Measurements from ENCODE around the gene ZNHIT2.
A peak's percentile ranks its signal among the peaks of the same experiment; 100 is the strongest.
"Not testable (repeated sequence)": the region's sequence is repeated elsewhere in the genome, so short reads cannot be mapped to it uniquely, and the experiment has no call there.

The ZNHIT2 gene

DNA sequence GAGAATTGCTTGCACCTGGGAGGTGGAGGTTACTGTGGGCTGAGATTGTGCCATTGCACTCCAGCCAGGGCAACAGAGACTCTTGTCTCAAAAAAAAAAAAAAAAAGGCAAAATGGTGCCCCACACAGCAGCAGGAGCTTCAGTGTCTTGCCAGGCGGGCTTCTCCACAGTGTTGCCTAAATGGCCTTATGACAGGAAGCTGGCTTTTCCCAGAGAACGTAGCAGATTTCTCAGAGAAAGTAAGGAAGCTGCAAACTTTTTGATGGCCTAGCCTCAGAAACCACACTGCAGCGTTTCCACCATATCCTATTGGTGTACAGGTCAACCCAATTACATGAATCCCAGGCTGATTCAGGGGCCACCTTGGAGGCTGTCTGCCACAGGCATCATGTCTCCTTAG is 39.8 kb upstream of the ZNHIT2 start:
- no peak overlapping the region for H3K4me3 ChIP-seq
- TF ChIP-seq, protein P1, sequence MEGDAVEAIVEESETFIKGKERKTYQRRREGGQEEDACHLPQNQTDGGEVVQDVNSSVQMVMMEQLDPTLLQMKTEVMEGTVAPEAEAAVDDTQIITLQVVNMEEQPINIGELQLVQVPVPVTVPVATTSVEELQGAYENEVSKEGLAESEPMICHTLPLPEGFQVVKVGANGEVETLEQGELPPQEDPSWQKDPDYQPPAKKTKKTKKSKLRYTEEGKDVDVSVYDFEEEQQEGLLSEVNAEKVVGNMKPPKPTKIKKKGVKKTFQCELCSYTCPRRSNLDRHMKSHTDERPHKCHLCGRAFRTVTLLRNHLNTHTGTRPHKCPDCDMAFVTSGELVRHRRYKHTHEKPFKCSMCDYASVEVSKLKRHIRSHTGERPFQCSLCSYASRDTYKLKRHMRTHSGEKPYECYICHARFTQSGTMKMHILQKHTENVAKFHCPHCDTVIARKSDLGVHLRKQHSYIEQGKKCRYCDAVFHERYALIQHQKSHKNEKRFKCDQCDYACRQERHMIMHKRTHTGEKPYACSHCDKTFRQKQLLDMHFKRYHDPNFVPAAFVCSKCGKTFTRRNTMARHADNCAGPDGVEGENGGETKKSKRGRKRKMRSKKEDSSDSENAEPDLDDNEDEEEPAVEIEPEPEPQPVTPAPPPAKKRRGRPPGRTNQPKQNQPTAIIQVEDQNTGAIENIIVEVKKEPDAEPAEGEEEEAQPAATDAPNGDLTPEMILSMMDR (IDR thresholded peaks at IDR 0.05): no peak
- DNase-seq (ENCODE audit: low spot score): no peak
- no peak overlapping the region for H3K27ac ChIP-seq

DNA sequence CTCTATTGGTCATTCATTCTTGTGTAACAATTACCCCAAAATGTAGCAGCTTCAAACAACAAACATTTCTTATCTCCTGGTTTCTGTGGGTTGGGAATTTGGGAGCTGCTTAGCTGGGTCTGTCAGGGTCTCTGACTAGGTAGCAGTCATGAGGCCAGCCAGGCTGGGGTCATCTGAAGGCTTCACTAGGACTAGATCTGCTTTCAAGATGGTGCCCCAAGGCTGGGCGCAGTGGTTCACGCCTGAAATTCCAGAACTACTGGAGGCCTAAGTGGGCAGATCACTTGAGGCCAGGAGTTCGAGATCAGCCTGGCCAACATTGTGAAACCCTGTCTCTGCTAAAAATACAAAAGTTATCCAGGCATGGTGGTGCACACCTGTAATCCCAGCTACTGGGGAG is 39.4 kb upstream of the ZNHIT2 start:
- DNase-seq (ENCODE audit: low spot score): no peak
- TF ChIP-seq, protein P1 (IDR thresholded peaks at IDR 0.05): no peak
- Histone ChIP-seq H3K27ac (no peak overlapping the region), H3K4me3 (no peak overlapping the region)

DNA sequence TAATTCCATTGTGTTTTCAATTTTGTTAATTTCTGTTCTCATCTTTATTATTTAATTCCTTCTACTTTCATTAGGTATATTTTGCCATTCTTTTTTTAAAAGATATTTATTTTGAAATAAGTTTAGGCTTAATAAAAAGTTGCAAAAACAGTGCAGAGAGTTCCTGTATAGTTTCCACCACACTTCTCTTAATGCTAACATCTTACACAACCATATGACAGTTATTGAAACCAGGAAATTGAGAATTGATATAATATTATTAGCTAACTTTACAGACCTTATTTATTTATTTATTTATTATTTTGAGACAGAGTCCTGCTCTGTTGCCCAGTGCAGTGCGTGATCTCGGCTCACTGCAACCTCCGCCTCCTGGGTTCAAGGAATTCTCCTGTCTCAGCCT is 38.8 kb upstream of the ZNHIT2 start:
- DNase-seq (ENCODE audit: low spot score): no peak
- H3K4me3 ChIP-seq: no peak overlapping the region
- TF ChIP-seq, protein P1 (IDR thresholded peaks at IDR 0.05): no peak
- no peak overlapping the region for H3K27ac ChIP-seq

DNA sequence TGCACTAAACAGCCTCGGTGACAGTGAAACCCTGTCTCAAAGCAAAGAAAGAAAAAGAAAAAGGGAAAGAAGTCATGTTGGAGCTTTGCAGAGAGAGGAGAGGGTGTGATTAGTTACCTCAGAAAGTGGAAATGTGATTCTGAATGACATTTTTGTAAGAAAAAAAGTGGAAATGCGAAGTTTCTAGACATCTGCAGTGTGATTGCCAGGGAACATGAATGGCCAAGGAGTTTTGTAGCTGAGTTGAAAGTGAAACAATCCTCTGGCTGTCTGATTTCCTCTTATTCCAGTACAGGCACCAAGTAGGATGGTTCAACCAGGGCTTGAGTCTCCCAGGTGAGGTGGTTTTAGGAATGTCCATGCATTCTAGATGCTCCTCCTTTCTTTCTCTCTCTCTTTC is 34.6 kb upstream of the ZNHIT2 start:
- no peak overlapping the region for H3K27ac ChIP-seq
- no peak for DNase-seq (ENCODE audit: low spot score)
- TF ChIP-seq, protein P1 (IDR thresholded peaks at IDR 0.05): no peak
- H3K4me3 ChIP-seq: no peak overlapping the region

DNA sequence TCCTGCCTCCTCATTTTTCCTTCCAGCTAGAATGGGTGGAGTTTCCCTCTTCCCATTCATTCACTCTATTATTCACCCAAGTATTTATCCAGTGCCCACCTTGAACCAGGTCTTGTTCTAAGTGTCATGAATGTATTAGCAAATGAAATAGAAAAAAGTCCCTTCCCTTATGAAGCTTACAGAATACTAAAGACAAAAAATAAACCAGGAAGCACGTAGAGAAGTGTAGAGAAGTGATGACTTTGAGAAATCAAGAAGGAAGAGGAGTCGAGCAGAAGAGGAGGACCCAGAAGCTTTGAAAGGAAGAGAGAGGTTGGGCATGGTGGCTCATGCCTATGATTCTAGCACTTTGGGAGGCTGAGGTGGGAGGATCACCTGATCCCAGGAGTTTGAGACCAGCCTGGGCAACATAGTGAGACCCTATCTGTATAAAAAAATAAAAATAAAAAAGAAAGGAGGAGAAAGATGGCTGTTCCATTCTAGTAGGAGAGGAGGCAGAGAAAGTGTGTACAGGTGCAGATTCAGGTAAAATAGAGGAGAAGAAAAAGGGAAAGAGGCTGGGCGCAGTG is 33.9 kb upstream of the ZNHIT2 start:
- Histone ChIP-seq H3K27ac (peak overlapping the region; percentile 29 to 75), H3K4me3 (no peak overlapping the region)
- no peak for DNase-seq (ENCODE audit: low spot score)
- TF ChIP-seq, protein P1 (IDR thresholded peaks at IDR 0.05): no peak

DNA sequence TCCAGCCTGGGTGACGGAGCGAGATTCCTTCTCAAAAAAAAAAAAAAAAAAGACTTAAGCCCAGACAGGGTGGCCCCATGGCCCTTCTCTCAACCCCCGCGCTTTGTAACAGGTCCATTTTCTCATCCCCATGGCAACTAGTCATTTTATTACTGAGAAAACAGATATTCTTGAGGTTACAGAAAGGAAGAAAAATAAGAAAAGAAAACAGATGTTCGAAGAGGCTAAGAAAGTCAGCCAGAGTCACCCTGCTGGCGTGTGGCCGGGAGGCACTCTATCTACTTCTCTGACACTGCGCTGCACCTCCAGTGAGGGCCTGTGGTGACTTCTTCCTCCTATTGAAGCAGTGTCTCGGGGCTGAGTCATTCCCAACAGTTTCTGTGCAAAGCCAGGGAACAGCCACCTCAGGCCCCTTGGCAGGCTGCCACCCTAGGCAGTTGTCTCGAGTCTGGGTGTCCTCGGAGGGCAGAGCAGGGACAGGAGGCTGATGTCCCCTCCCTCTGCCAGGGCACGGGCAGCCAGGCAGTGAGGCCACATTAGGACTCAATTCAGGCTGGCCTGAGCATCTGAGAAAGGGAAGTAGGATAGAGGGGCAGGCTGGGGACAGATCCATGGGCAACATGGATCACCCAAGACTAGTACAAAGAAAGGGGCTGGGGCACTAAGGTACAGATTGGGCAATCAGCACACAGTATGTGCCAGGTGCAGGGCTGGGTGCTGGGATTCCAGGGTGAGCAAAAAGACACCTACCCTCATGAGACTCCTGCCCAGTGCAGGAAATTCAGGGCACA is 33.2 kb upstream of the ZNHIT2 start:
- H3K4me3 ChIP-seq: no peak overlapping the region
- peak; percentile 83 for DNase-seq (ENCODE audit: low spot score)
- TF ChIP-seq, protein P1 (IDR thresholded peaks at IDR 0.05): no peak
- peak overlapping the region; percentile 29 to 75 for H3K27ac ChIP-seq

DNA sequence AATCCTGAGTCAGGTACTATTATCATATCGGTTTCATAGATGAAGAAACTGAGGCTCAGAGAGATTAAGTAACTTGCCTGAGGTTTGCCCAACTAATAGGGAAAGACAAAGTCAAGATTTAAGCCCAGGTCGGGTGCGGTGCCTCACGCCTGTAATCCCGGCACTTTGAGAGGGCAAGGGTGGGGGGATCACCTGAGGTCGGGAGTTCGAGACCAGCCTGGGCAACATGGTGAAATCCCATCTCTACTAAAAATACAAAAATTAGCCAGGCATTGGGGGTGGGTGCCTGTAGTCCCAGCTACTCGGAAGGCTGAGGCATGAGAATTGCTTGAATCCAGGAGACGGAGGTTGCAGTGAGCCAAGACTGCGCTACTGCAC is 32.6 kb upstream of the ZNHIT2 start:
- peak overlapping the region in 1 of 2 donors; percentile 29 for H3K27ac ChIP-seq
- DNase-seq (ENCODE audit: low spot score); H3K4me3 ChIP-seq: not testable (repeated sequence)

All from coronary artery (tissue), 2 donors.